HG02759 (cell line): Measurements from ENCODE around the gene LIFR.
A peak's percentile ranks its signal among the peaks of the same experiment; 100 is the strongest.

ENCODE experiments used
- ATAC-seq: cut with Tn5 transposase; IDR thresholded peaks from one replicate; pipeline ENCODE4 v1.9.1; 2021; ENCODE audit warnings: mild to moderate bottlenecking, moderate library complexity; ENCODE audit not compliant: unreplicated experiment

Gene LIFR

DNA sequence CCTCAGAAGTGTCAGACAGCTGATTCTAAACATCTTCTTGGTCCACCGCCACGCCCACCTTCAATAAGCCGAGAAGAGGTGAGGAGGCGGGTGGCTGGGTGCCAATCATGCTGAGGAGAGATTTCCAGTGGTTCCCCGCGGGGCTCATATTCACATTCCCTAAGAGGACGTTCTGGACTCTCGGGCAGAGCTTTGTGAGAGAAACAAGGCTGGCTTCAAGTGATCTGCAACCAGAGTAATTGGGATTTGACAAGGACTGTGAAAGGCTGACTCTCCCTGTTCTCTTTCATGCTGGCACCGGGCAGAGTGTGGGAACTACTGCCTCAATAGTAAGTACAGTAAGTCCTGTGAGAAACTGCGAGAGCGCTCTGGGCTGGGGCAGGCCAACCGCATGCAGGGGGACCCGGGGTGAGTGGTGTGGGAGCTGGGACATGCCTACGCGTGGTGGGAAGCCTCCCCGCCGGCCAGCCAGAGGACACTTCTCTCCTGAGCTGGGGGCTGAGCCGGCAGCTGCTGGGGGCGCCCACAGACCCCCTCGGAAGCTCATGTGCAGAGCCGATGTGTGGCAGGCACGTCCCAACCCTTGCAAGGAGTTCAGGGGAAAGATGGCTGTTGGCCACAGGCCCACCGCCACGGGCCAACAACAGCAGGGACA, 110.9 kb downstream of the LIFR start:
- ATAC-seq: no peak

DNA sequence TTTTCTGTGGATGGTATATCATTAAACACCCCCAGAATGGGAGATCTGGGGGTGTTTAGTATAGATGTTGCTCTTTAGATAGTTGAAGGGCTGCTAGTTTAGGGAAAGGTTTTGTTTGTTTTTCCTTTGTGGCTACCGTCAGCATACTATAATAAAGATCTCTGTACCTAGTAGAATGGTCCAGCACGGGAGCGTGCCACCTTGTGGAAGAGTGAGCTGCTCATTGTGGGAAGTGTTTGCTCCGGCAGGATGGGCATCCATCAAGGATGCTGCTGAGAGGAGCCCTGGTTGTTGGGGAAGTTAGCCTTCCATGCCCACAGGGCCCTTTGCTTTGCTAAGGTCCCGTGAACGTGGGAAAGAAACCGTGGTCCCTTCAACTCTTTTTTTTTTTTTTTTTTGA, 113.1 kb downstream of the LIFR start:
- no peak for ATAC-seq

DNA sequence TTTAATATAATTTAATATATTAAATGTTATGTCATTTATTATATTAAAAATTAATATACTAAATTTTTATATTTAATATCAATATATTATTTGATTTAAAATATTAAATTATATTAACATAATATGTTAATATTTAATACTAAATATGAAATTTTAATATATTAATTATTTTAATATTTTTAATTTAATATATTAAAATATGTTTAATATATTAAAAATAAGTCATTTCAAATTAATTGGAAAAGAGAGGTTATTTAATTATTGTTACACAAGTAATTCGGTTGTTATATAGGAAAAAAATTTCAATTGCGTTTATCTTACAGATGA, 114.2 kb downstream of the LIFR start:
- ATAC-seq: no peak

DNA sequence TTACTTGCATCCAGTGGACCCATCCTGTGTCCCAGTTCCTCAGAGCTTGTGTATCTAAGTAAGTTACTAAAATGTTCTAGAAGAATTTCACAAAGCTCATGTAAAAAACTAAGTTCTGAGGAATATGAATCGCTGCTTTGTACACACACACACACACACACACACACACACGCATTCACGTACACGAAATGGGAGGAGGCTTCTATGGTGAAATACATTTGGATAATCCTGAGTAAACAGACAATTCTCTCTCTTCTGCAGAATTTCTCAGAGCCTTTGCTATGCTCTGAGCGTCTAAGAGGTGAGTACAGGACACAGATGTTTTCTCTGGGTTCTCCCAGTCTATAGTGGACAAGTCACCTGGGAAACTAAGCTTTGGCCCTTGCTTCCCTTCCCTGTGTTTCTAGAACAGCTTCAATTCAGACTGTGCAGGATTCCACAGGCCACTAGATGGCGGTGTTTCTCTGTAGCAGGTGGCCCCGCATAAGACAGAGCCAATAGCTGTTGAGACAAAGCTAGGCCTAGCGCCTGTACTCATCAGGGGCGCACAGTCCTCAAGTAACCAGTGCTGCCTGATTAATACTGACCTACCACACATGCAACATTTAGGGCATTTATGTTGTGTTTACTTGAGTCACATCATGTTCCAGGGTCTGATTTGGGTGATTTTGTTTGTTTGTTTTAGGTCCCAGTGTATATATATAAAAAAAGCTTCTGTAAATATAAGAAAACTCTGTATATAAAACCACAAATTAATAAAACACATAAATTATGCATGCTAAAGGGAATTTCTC, 114.8 kb downstream of the LIFR start:
- ATAC-seq: peak; percentile 99

DNA sequence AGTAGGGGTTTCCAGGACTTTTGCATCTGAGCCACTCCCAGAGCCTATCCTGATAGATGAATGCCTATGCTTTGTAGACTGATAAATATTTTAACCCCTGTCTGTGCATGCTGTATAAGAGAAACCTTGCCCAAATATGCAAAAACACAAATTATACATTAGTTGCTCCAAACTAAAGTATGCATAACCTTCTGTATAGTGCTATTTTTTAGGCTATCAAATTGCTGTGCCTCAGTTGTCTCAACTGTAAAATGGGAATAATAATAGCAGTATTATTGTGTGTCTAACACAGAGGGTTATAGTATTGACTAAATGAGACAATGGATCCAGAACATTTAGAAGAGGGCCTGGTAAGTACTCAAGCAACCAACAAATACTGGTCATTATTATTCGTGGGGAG, 117.7 kb downstream of the LIFR start:
- no peak for ATAC-seq

DNA sequence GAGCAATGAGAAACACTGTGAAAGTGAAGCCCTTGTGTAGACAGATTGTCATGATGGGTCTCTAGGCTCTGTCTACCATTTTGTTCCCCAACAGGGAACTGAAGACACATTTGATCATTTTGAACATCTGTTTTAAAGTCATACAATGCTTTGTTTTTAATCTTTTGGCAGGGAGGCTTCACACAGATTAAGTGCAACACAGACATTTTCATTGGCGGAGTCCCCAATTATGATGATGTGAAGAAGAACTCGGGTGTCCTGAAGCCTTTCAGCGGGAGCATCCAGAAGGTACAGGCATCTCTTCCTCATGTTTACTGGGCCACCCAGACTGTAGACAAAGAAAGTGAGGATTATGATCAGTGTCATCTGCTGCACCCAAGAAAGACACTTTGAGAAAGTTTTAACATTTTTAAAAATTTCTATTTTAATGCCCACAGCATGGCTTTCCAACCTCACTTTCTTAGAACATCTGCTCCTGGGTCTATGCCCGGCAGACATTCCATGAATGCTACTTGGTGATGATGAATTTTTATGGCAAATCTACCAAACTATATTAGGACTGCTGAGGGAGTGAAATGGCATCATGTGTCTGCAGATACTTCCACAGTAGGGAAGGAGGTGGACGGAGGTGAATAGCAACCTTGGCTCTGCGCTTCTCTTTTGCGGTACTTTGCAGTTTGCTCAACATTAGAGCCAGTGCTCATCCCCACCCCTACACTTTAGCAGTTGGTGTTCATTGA, 121.3 kb downstream of the LIFR start:
- no peak for ATAC-seq

DNA sequence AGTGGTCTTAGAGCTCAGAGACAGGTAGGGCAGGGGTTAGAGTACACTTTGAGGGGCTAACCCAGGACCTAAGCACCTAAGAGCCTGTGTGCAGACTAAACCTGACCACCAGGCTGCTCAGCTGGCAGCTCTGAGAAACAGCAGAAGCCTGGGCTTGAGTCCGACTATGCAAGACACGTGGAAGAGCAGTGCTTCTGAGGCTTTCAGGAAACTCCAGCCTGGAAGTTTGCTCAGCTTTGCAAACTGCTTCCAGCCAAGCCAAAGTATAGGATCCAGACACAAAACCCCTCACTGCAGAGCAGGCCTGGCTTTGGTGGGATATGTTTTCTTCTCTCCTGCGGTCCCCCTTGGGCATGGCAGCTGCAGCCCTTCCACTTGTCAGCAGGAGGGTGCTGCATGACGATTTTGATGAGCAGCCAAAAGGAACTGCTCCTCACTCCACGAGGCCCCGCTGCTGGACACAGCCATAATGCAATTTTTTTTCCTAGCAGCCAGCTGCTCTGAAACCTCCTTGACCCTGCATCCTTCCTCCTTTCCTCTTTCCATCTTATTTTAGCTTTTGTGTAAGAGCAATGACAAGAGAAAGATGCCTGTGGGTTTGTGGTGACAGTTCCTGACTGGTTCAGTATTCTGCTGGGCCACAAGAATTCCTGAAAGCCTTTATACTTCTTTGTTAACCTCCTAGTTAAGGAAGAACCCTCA, 123.1 kb downstream of the LIFR start:
- no peak for ATAC-seq

DNA sequence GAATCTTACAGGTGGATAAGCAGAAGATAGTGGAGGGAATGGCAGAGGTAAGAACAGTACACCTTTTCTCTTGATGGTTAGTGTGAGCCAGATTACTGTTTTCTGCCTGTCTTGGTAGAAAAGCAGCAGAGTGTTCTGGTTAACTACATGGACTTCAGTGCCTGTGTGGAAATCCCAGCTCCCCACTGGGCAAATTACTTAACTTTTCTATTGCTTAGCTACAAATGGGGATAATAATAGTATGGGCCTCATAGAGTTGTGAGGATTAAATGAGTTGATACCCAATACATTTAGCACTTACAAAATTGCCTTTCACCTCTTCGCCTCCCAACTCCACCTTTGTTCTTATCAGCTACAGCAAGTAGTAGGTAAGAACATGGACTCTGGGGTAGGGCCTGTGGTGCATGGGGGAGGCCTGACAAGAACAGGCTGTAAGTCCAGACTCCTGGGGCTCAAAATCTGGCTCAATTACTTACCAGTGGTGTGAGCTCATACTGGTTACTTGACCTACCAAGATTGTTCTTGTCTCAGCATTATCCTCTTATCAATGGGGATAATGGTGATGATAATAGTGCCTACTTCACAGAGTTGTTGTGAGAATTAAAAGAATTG, 125.1 kb downstream of the LIFR start:
- no peak for ATAC-seq

DNA sequence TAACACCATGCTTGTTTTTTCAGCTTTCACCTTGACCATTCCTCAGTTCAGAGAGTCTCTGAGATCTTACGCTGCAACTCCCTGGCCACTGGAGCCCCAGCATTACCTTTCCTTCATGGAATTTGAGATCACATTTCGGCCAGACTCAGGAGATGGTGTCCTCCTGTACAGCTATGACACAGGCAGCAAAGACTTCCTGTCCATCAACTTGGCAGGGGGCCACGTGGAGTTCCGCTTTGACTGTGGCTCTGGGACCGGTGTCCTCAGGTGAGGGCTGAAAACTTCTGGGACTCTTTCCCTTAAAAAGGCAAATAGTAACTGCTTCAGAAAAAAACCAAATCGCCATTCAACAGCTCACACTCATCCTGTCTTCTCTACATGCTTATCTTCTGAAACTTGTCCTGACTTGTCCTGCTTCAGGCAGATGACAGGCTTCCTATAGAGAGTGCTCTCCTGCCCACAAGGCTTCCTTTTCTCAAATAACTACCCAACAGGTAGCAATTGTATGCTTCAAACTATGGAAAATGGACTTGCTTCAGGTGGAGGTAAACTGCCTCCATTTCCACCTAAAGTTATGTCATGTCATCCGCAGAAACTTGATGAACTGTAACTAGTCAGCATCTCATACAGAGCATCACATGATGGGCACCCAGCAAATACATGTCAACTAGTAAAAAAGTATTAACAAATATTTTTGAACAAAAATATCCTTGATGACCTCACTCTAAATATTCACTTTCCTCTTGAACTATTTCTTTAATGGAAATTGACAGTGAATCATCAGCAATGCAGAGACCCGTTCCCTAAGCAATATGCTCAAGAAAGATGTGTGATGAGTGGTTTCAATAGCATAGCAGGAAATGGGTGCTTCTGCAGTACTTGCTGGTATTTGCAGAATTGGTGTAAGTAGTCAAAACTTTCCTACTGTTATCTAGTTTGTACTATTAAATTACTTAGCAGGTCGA, 129.2 kb downstream of the LIFR start:
- ATAC-seq: no peak

DNA sequence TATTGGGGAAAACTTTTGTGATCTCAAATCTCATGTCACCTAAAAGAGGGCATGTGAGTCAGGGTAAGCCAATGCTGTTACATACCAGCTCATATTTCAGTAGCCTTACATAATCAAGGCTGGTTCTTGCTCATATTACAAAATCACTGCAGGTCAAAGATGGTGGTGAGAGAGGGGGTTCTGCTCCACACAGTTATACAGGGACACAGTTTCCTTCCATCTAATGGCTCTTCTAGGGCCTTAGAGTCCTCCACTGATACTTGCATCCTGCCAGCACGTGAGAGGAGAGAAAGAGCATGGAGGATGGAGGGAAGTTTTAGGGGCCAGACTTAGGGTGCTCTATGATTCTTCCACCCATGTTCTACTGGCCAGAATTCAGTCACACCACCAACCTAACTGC, 130.0 kb downstream of the LIFR start:
- ATAC-seq: no peak
